AML-193 (cell line): ENCODE results near the gene SORCS2.

Source experiments
- DNase-seq, 2 experiments: peaks; one replicate each; lab custom pipeline; 2025; lab: John Stamatoyannopoulos, UW

SORCS2 gene

GRCh38 chr4:7288751-7289523, 96.6 kb downstream of the SORCS2 start:
- no peak for DNase-seq

- DNase-seq, result no peak
These were observed 97.3 kb downstream of the SORCS2 start for GRCh38 chr4:7289589-7289988.

GRCh38 chr4:7291372-7292114, 99.2 kb downstream of the SORCS2 start:
- DNase-seq, result no peak

- DNase-seq, result no peak
These were observed 101.4 kb downstream of the SORCS2 start for GRCh38 chr4:7293703-7294102.

DNA sequence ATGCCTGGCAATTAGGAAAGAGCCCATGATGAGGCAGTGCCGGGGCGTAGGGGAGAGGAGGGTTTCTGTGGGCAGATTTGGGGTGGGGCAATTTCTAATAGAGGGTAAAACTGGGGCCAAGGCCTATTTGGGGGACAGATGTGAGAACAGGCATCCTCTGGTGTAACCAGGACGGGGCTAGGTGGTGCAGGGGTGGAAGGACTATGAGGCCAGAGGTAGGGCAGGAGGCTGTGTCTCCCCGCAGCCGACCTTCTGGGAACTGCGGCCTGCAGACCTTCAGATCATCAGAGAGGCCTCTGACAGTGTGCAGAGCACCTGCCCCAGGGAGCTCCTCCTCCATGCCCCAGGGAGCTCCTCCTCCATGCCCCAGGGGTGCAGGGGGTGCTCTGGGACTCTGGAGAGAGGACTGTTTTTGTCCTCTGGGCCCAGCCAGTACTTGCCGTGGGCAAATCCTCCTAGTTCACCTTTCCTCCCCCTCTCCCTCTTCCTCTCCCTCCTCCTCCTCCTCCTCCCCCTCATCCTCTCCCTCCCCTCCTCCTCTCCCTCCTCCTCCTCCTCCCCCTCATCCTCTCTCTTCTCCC, 101.9 kb downstream of the SORCS2 start:
- no peak for DNase-seq

- no peak for DNase-seq
These were observed 103.0 kb downstream of the SORCS2 start for GRCh38 chr4:7295197-7295910.

GRCh38 chr4:7295911-7296660, 103.7 kb downstream of the SORCS2 start:
- no peak for DNase-seq

DNA sequence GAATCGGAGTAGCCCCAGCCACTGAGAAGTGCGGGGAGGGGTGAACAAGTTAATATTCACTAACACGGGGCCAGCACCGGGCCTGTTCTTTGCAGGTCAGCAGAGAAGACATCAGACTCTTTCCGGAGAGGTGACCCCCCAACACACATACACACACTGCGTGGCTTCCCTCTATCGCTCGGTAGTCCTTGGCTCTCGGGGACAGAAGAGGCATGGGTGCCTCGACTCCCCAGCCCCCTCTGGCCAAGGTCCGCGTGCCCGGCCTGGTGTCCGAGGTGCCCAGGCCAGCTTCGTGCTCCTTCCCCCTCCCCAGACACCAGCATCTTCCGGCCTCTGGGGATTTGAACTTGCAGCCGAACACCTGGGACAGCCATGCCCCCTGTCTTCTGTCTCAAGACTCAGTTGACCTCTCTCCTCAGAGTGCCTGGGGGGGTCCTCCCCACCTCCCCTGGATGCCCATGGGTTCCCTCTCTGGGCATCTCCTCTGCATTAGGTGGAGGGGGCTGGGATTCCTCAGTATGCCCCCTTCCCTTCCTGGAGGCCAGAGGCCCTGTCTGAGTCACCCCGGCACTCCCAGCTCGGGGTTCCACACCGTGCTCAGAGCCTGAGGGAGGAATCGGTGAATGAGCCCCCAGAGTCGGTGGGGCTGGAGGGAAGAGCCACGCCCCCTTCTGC, 104.5 kb downstream of the SORCS2 start:
- no peak for DNase-seq

GRCh38 chr4:7297374-7297773, 105.0 kb downstream of the SORCS2 start:
- no peak for DNase-seq

DNA sequence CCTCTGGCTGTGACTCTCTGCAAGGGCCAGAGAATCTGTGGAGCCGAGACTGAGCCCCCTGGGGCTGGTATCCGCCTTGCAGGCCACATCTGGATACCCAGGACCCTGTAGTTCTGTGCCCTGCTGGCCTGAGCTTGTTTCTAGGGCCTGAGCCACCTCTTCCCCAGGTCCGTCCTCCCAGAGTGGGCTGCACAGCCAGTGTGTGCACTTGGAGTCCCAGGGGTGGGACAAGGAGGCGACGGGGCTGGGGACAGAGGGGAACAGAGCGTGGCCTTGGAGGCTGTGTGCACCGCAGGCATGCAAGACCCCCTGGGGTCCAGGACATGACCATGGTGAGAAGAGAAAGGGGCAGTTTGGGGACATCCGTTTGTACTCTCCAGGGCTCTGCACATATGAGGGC, 105.5 kb downstream of the SORCS2 start:
- DNase-seq, result no peak

GRCh38 chr4:7298619-7299009, 106.3 kb downstream of the SORCS2 start:
- no peak for DNase-seq

DNA sequence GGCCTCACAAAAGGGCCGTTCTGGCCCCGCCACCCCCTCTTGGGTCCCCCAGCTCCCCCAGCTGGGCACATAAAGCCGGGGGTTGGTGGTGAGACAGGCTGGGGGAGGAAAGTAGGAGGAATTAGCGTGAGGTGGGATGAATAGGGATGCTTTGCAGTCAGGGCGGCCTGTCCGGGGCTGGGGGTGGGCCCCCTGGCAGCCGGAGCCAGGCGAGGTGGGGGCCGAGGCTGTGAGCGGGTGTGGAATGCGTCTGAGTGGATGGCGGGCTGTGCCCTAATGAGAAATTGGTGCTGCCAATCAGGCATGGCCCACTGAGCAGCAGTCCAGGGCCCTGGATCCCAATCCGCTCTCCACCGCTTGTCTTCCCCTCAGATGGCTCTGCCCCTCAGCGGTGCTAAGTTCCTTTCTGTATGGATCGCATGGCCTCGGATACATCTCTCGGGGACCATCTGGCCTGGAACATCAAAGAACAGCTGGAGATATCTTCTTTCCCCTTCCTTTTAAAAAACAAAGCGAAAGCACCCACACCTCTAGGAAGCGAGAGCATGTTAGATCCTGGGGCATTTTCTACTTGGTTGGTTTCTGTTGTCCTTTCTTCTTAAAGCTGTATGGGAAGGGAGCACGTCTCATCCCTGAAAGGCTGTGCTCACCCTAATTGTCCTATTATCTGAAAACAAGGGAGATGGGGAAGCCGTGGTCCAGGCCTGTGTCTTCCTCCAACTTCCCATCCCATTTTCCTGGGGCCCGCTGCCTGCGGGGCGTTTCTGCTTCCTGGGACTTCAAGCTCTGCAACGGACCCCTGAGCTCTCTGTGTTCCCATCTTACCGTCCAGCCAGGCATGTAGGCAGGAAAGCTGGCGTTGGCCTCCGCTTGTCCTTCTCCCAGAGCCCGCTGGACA, 106.9 kb downstream of the SORCS2 start:
- DNase-seq, result no peak

DNA sequence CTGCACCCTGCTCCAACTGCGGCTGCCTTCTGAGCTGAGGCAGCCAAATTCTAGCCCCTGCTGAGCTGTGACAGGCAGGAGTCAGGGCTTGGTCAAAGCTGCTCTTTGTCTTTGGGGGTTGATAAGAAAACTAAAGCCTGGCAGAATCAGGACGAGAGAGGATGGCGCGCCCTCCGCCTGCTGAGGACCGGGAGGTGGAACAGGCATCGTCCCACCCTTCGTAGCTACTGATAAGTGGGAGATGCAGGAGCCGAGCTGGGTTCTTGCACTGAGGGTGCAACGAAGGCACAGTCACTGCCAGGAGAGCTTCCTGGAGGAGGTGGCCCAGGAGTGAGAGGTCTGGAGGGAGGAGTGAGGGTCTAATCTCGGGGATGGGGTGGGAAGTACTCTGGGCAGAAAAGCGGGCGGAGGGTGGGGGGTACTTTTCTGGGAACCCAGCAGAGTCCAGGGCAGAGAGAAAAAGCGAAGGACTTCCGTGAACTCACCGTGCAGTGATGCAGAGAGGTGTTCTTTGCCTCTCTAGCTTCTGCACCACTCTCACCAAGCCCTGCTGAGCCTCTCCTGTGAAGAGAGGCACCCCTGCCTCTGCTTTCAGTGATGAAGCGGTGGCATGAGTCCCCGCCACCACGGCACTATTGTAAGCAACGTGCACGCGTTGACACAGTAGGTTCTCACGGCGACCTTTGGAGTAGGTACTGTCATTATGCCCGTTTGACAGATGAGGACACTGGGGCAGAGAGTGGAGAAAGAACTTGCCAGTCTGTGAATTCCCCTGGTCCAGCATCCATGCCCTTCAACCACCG, 107.8 kb downstream of the SORCS2 start:
- DNase-seq, result no peak

DNA sequence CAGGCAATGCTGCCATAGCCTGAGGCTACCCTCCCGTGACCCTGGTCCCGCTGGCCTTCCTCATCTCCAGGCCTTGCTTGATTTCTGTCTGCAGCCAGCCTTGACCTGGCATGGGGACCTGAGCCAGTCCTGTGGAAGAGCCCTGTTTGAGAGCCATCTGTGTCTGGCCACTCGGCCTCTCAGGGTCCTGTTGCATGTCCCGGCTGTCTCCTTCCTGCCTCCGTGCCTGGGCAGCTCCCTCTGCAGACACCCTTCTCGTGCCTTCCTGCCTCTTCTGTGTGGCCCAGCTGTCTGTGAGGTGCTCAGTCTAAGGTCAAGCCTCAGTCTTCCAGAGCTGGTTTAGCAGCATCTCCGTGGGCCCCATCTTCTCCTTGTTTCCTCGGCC, 108.4 kb downstream of the SORCS2 start:
- no peak for DNase-seq

DNA sequence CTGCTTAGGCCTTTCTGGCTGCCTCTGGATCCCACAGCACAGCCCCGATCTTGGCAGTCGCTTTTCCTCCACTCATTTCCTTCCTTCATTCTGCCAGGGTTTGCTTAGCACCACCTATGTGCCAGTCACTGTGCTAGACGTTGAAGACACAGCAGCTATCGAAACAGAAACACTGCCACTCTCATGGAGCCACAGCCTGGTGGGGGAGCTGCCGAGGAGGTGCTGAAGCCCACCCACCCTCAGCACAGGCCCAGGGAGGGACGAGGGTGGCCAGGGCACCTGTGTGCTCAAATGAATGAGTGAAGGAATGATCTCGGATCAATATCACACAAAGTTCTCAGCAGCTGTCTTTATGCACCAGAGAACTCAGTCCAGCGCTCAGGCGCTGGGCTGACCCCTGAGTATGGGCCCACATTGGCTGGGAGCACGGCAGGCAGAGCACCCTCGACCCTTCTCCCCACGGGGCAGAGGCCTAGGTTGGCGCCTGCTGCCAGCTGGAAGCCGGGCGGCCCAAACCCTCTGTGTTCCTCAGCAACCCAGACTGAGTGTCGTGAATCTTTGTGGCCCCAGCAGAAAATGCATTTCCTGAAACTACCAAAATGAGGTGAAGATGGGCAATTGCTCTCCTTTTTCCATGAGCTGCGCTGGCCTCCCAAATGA, 108.9 kb downstream of the SORCS2 start:
- DNase-seq, result no peak

DNA sequence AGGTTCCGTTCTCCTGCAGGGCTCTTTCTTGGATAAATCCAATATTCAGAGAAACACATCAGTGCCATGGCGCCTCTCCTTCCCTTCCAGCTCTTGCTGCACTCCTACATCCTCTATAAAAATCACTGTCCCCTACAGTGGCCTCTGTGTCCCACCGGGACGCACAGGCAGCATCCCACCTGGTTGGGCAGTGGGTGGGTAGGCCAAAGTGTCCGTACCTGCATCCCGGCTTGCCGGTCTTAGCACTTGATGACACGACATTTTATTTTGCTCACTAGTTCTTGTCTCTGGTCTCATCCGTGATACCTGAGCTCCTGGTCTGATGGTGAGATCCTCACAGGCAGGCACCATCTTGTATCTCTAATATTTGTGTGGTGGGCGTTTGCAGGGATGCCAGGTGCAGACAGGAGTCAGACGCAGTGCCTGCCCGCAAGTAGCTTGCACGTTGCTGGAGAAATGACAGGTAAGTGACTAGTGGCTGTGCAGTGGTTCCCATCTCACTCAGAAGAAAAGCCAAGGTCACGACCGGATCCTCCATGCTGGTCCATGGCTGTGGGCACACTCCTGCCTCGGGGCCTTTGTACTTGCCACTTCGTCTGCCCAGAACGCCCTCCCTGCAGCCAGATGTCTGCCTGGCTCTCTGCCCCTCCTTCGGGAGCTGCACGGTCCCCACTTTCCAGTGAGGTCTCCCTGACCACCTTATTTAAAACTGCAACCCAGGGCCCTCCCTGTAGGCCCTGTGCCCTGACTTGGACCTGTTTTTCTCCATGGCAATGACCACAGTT, 109.7 kb downstream of the SORCS2 start:
- DNase-seq, result no peak

- no peak for DNase-seq
These were observed 110.6 kb downstream of the SORCS2 start for GRCh38 chr4:7302781-7303404.

GRCh38 chr4:7303561-7303960, 111.2 kb downstream of the SORCS2 start:
- no peak for DNase-seq
